Measurements from ENCODE around the gene NDUFS8. TPM values are rescaled to one million over a fixed set of nuclear protein-coding genes. Genes with fewer than 3 reads are reported as not detected.
"Not testable (repeated sequence)": the region's sequence is repeated elsewhere in the genome, so short reads cannot be mapped to it uniquely, and the experiment has no call there.

The NDUFS8 gene
- total RNA-seq, result 93.7 and 101 TPM in 2 replicates

- CTCF ChIA-PET, result interaction anchor here (0.7 kb wide), 1 partner anchor 74 kb away, joined by 4 read pairs; no protein-coding TSS in a partner anchor
- H3K36me3 Mint-ChIP-seq (ENCODE audit: low read depth), result peaks cover 15% of the 10 kb centered on the region
- intact Hi-C loops (cut with micrococcal nuclease), result loop anchor here (1.0 to 5.0 kb wide), 4 partner anchors 10 to 342 kb away; partner anchors contain the start of gene CHKA
Measured at GRCh38 chr11:68030318-68031143, at the start of gene NDUFS8. NDUFS8 (plus strand) TSS chr11:68030681; CDS start chr11:68032152, 1,471 bp downstream.

GRCh38 chr11:67981226-67981625 is 49.3 kb upstream of the NDUFS8 start:
- DNase-seq; H3K27ac Mint-ChIP-seq; POLR2A ChIA-PET; H3K4me3 Mint-ChIP-seq; CTCF ChIA-PET; H3K36me3 Mint-ChIP-seq (ENCODE audit: low read depth); H3K4me1 Mint-ChIP-seq; H3K9me3 Mint-ChIP-seq; ATAC-seq (ENCODE audit: low read depth); intact Hi-C loops (cut with micrococcal nuclease): not testable (repeated sequence)
- peaks cover 12% of the 10 kb centered on the region for H3K27me3 Mint-ChIP-seq

More at GRCh38 chr11:68030318-68031143, at the start of gene NDUFS8:
- ATAC-seq (ENCODE audit: low read depth), result peak; percentile 97
- Mint-ChIP-seq H3K4me1 (peaks cover 22% of the 10 kb centered on the region), H3K4me3 (peak within 1 kb of the TSS; percentile 93), H3K27ac (peak within 1 kb of the TSS; percentile 83), H3K27me3 (no peaks in the 10 kb centered on the region), H3K9me3 (no peaks in the 10 kb centered on the region)
- TF ChIP-seq CTCF (IDR thresholded peaks at IDR 0.05), result no peak
- POLR2A ChIA-PET, result interaction anchor here (0.6 to 2.8 kb wide), 8 partner anchors 8 to 1934 kb away, joined by 3 to 12 read pairs (median 6); partner anchors contain the start of genes ALDH3B1, TCIRG1 and UNC93B1
- peak; percentile 92 for DNase-seq

- H3K27ac Mint-ChIP-seq, H3K4me1 Mint-ChIP-seq: not testable (repeated sequence)
Measured at GRCh38 chr11:67982255-67982857, 48.1 kb upstream of the NDUFS8 start.

GRCh38 chr11:67983951-67984350 is 46.5 kb upstream of the NDUFS8 start:
- POLR2A ChIA-PET, result no interaction called here
- CTCF ChIA-PET, result no interaction called here

More at GRCh38 chr11:67982255-67982857, 48.1 kb upstream of the NDUFS8 start:
- CTCF ChIA-PET; H3K4me3 Mint-ChIP-seq; ATAC-seq (ENCODE audit: low read depth); POLR2A ChIA-PET; intact Hi-C loops (cut with micrococcal nuclease); H3K36me3 Mint-ChIP-seq (ENCODE audit: low read depth); H3K9me3 Mint-ChIP-seq; H3K27me3 Mint-ChIP-seq; DNase-seq: not testable (repeated sequence)

GRCh38 chr11:67985302-67985701 is 45.2 kb upstream of the NDUFS8 start:
- H3K9me3 Mint-ChIP-seq; intact Hi-C loops (cut with micrococcal nuclease); POLR2A ChIA-PET; H3K36me3 Mint-ChIP-seq (ENCODE audit: low read depth); H3K27ac Mint-ChIP-seq; H3K27me3 Mint-ChIP-seq; CTCF ChIA-PET; ATAC-seq (ENCODE audit: low read depth); DNase-seq; H3K4me1 Mint-ChIP-seq; H3K4me3 Mint-ChIP-seq: not testable (repeated sequence)

More at GRCh38 chr11:67983951-67984350, 46.5 kb upstream of the NDUFS8 start:
- no peaks in the 10 kb centered on the region for H3K9me3 Mint-ChIP-seq
- ATAC-seq (ENCODE audit: low read depth), result no peak
- DNase-seq, result peak; percentile 1
- no peak for TF ChIP-seq CTCF (IDR thresholded peaks at IDR 0.05)
- intact Hi-C loops (cut with micrococcal nuclease), result no loop called here
- peaks cover 3% of the 10 kb centered on the region for H3K27me3 Mint-ChIP-seq
- H3K36me3 Mint-ChIP-seq (ENCODE audit: low read depth), result no peaks in the 10 kb centered on the region
- H3K4me1 Mint-ChIP-seq, result no peaks in the 10 kb centered on the region
- H3K27ac Mint-ChIP-seq, result no peak overlapping the region
- H3K4me3 Mint-ChIP-seq, result no peak overlapping the region

- H3K4me3 Mint-ChIP-seq, H3K9me3 Mint-ChIP-seq, H3K27me3 Mint-ChIP-seq, CTCF ChIA-PET, H3K27ac Mint-ChIP-seq, POLR2A ChIA-PET: not testable (repeated sequence)
- DNase-seq (peak; percentile 21), ATAC-seq (ENCODE audit: low read depth) (peak; percentile 77)
- intact Hi-C loops (cut with micrococcal nuclease), result loop anchor here (5.0 kb wide), 1 partner anchor 143 kb away; no protein-coding TSS in a partner anchor
- peaks cover 18% of the 10 kb centered on the region for H3K4me1 Mint-ChIP-seq
- peaks cover 21% of the 10 kb centered on the region for H3K36me3 Mint-ChIP-seq (ENCODE audit: low read depth)
Measured at GRCh38 chr11:67990546-67991346, 39.7 kb upstream of the NDUFS8 start.

GRCh38 chr11:67991347-67992121 is 38.9 kb upstream of the NDUFS8 start:
- DNase-seq, result peak; percentile 15
- Mint-ChIP-seq H3K4me1 (peaks cover 23% of the 10 kb centered on the region), H3K36me3 (ENCODE audit: low read depth) (peaks cover 24% of the 10 kb centered on the region)
- H3K27me3 Mint-ChIP-seq; H3K4me3 Mint-ChIP-seq; ATAC-seq (ENCODE audit: low read depth); POLR2A ChIA-PET; H3K9me3 Mint-ChIP-seq; H3K27ac Mint-ChIP-seq; CTCF ChIA-PET: not testable (repeated sequence)
- intact Hi-C loops (cut with micrococcal nuclease), result loop anchor here (5.0 kb wide), 1 partner anchor 144 kb away; no protein-coding TSS in a partner anchor

GRCh38 chr11:67993821-67994220 is 36.7 kb upstream of the NDUFS8 start:
- not testable (repeated sequence) for H3K27me3 Mint-ChIP-seq, H3K9me3 Mint-ChIP-seq
- H3K36me3 Mint-ChIP-seq (ENCODE audit: low read depth), result peaks cover 47% of the 10 kb centered on the region
- H3K27ac Mint-ChIP-seq, result peak overlapping the region; percentile 79
- peaks cover 45% of the 10 kb centered on the region for H3K4me1 Mint-ChIP-seq
- intact Hi-C loops (cut with micrococcal nuclease), result loop anchor here (2.0 to 5.0 kb wide), 2 partner anchors 15 to 147 kb away; no protein-coding TSS in a partner anchor
- ChIA-PET CTCF (interaction anchor here (0.6 to 1.8 kb wide), 4 partner anchors 9 to 306 kb away, joined by 3 to 6 read pairs (median 4); partner anchors contain the start of gene ALDH3B1), POLR2A (interaction anchor here (0.7 to 1.8 kb wide), 2 partner anchors 9 to 467 kb away, joined by 3 to 12 read pairs; partner anchors contain the start of gene PPP6R3)
- DNase-seq (peak; percentile 55), ATAC-seq (ENCODE audit: low read depth) (peak; percentile 19)
- peak overlapping the region; percentile 57 for H3K4me3 Mint-ChIP-seq

All from activated B cell treated with CpG ODN at 0.5 μM for 24 hours (primary cell).